Stomach (tissue), 9 donors: ENCODE measurements around the gene CD2AP. TPM values are rescaled to one million over a fixed set of nuclear protein-coding genes. Genes with fewer than 3 reads are reported as not detected.

Experiments used
- DNase-seq, 2 donors: peaks; one replicate each; pipeline versions ENCODE4 v3.0.0 to v3.0.0-alpha.2; 2013 to 2019
- H3K27ac ChIP-seq, 5 donors: fragments of 200-600 bp in 4 of 5; sonication (generic) in 4 of 5; one replicate each; pipeline ENCODE4 v1.5.1; 2013 to 2019; ENCODE audit warnings: mild to moderate bottlenecking in 1 of 5, moderate library complexity in 1 of 5
- H3K27me3 ChIP-seq, 3 donors: fragments of 200-600 bp; sonication (generic); one replicate each; pipeline ENCODE4 v1.5.1; 2017 to 2019; ENCODE audit warnings: mixed run types in 1 of 3
- H3K36me3 ChIP-seq, 4 donors: fragments of 200-600 bp; sonication (generic); 1 replicate in 3 of 4; 2 replicates in 1 of 4; pipeline ENCODE4 v1.5.1; 2016 to 2019
- H3K4me1 ChIP-seq, 4 donors: fragments of 200-600 bp; sonication (generic); one replicate each; pipeline ENCODE4 v1.5.1; 2016 to 2019
- H3K4me3 ChIP-seq, 4 donors: fragments of 200-600 bp; sonication (generic) in 3 of 4; one replicate each; pipeline ENCODE4 v1.5.1; 2016 to 2019; ENCODE audit warnings: mild to moderate bottlenecking in 1 of 4
- H3K9me3 ChIP-seq, 4 donors: fragments of 200-600 bp; sonication (generic); one replicate each; pipeline ENCODE4 v1.5.1; 2016 to 2019
- EP300 ChIP-seq: sonication (generic); formaldehyde crosslinking; IDR thresholded peaks from one replicate; pipeline ENCODE4 v1.6.1; 2017; ENCODE audit warnings: antibody characterized with exemption
- POLR2A ChIP-seq, 4 donors: fragments of 450-650 bp; IDR thresholded peaks; one replicate each; pipeline ENCODE4 v1.6.1; 2016; ENCODE audit warnings: antibody characterized with exemption in 4 of 4, control low read depth in 2 of 4, mild to moderate bottlenecking in 1 of 4, moderate library complexity in 1 of 4
- POLR2AphosphoS5 ChIP-seq, 3 donors: sonication (generic); formaldehyde crosslinking; IDR thresholded peaks; one replicate each; pipeline ENCODE4 v1.6.1; 2016; ENCODE audit warnings: antibody characterized with exemption in 3 of 3
- WGBS, 5 donors: extraction: QIAGEN DNeasy Blood & Tissue Kit in 3 of 5; methylation state at CpG; one replicate each; pipeline versions ENCODE4 v1.1.5 to v1.1.7; 2013 to 2018; 5-methylcytosine and 5-hydroxymethylcytosine counted together
- intact Hi-C: fragments of 100-400 bp; cut with DNase I; formaldehyde crosslinking; loops from one replicate; pipeline ENCODE4 v1.15.1; 2023; ENCODE audit warnings: low total_unique reads
- polyA plus RNA-seq, 3 donors: library from polyadenylated mRNA; stranded (reverse); fragments of 200-250 nt; gene quantifications; one replicate each; pipeline ENCODE4 v1.2.3, GENCODE V29; 2013
- total RNA-seq, 5 donors: library from RNA; depleted of rRNA; stranded (reverse); fragments of >200 nt; gene quantifications; one replicate each; pipeline versions ENCODE4 v1.1.0 to v1.2.3, GENCODE V29; 2014 to 2016
- TF ChIP-seq, protein P1 (sequence below), 7 experiments: fragments of 450-650 bp in 4 of 7; fragments of 200-600 bp in 3 of 7; sonication (generic) in 3 of 7; IDR thresholded peaks; one replicate each; pipeline ENCODE4 v1.5.1; 2016 to 2019; ENCODE audit warnings: antibody characterized with exemption in 7 of 7, control low read depth in 2 of 7, mild to moderate bottlenecking in 1 of 7
- donor health status: healthy with polysubstance abuse.
- donor health status: Bipolar disorder and iron deficiency.
- donor health status: healthy.

The CD2AP gene
- total and polyA plus RNA-seq, 8 donors = 10.3 to 118 (median 46.9) TPM

- DNase-seq = no peak
- TF ChIP-seq POLR2A (IDR thresholded peaks at IDR 0.05) = no peak
- TF ChIP-seq, protein P1, sequence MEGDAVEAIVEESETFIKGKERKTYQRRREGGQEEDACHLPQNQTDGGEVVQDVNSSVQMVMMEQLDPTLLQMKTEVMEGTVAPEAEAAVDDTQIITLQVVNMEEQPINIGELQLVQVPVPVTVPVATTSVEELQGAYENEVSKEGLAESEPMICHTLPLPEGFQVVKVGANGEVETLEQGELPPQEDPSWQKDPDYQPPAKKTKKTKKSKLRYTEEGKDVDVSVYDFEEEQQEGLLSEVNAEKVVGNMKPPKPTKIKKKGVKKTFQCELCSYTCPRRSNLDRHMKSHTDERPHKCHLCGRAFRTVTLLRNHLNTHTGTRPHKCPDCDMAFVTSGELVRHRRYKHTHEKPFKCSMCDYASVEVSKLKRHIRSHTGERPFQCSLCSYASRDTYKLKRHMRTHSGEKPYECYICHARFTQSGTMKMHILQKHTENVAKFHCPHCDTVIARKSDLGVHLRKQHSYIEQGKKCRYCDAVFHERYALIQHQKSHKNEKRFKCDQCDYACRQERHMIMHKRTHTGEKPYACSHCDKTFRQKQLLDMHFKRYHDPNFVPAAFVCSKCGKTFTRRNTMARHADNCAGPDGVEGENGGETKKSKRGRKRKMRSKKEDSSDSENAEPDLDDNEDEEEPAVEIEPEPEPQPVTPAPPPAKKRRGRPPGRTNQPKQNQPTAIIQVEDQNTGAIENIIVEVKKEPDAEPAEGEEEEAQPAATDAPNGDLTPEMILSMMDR (IDR thresholded peaks at IDR 0.05) = no peak
- no peak for TF ChIP-seq POLR2AphosphoS5 (IDR thresholded peaks at IDR 0.05)
- no peak for TF ChIP-seq EP300
- Histone ChIP-seq H3K4me1 (peaks cover 0 to 43% (median 17%) of the 10 kb centered on the region in 4 donors), H3K27me3 (no peaks in the 10 kb centered on the region), H3K9me3 (no peaks in the 10 kb centered on the region), H3K36me3 (peaks cover 0 to 8% (median 5%) of the 10 kb centered on the region in 4 donors), H3K4me3 (no peak overlapping the region), H3K27ac (peak overlapping the region in 1 of 5 donors; percentile 1)
- WGBS, 5 donors = 57 to 71% (median 60%) methylated on average over 3 of the region's 3 CpGs
- intact Hi-C loops = no loop called here
Observed at GRCh38 chr6:47524136-47524845, 46.7 kb downstream of the CD2AP start.

DNA sequence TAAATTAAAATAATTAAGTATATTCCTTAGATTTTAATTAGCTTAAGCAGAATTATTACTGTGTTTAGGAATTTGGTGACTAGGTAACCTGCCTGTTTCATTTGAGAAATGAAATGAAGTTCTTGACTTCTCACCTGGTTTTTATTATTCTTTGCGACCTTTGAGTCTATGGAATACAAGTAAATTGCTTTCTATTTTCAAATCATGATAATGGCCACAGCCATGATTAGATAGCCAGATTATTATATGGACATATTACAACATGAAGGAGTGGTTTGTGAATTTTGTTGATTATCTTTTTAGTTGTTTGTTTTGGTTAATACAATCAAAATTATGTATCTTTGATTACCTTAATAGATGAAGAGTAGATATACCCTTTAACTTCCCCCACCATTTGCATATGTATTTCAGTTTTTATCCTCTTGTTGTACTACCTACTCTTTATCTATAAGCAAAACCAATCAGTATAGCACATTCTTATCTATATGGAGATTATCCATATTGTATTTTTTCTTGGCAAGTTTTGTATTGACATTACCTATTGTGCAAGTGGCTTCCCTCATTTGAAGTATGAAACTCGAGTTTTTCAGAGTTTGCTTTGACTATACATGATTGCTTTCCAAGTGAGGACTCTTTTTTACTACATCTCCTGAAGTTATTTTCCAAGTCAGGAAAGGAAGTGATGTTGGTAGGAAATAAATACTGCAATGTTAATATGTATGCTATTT is 47.9 kb downstream of the CD2AP start:
- Histone ChIP-seq H3K9me3 (no peaks in the 10 kb centered on the region), H3K27ac (no peak overlapping the region), H3K27me3 (no peaks in the 10 kb centered on the region), H3K36me3 (peaks cover 0 to 8% (median 5%) of the 10 kb centered on the region in 4 donors), H3K4me3 (no peak overlapping the region), H3K4me1 (peaks cover 0 to 35% (median 16%) of the 10 kb centered on the region in 4 donors)
- intact Hi-C loops = no loop called here
- no peak for TF ChIP-seq POLR2AphosphoS5 (IDR thresholded peaks at IDR 0.05)
- TF ChIP-seq EP300 = no peak
- TF ChIP-seq, protein P1 (IDR thresholded peaks at IDR 0.05) = no peak
- TF ChIP-seq POLR2A (IDR thresholded peaks at IDR 0.05) = no peak
- WGBS, 5 donors = 28 to 58% (median 39%) methylated on average over 2 of the region's 2 CpGs
- DNase-seq = peak in 1 of 2 donors; percentile 19

- Histone ChIP-seq H3K27ac (no peak overlapping the region), H3K27me3 (no peaks in the 10 kb centered on the region), H3K9me3 (no peaks in the 10 kb centered on the region), H3K4me3 (no peak overlapping the region), H3K4me1 (peaks cover 0 to 30% (median 13%) of the 10 kb centered on the region in 4 donors), H3K36me3 (peaks cover 0 to 8% (median 5%) of the 10 kb centered on the region in 4 donors)
- DNase-seq = no peak
- intact Hi-C loops = no loop called here
- no peak for TF ChIP-seq POLR2AphosphoS5 (IDR thresholded peaks at IDR 0.05)
- TF ChIP-seq POLR2A (IDR thresholded peaks at IDR 0.05) = no peak
- no peak for TF ChIP-seq EP300
- TF ChIP-seq, protein P1 (IDR thresholded peaks at IDR 0.05) = no peak
Observed at GRCh38 chr6:47527274-47527673, 49.7 kb downstream of the CD2AP start.

DNA sequence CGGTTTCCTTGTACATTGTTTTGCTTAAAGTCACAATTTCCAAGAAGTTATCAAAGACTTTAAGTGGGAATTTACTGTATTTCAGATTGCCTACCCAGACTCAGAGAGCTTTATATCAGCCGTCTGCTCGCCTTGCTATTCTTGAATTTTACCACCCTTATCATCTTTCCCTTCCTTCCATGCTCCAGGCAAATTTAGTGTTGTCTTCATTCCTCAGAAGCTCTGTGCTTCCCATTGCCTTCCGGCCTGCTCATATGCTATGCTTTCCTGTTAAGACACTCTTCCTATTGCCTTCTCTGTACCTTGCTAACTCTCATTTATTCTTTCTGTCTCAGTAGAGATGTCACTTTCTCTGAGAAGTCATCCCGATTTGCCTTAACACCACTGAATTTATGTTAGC is 52.1 kb downstream of the CD2AP start:
- H3K27ac ChIP-seq = no peak overlapping the region
- no peaks in the 10 kb centered on the region for H3K9me3 ChIP-seq
- H3K4me1 ChIP-seq = peaks cover 0 to 26% (median 9%) of the 10 kb centered on the region in 4 donors
- H3K36me3 ChIP-seq = peaks cover 0 to 22% (median 17%) of the 10 kb centered on the region in 4 donors
- no peak for DNase-seq
- WGBS, 5 donors = 91 to 94% (median 93%) methylated on average over 5 of the region's 5 CpGs
- no peaks in the 10 kb centered on the region for H3K27me3 ChIP-seq
- intact Hi-C loops = no loop called here
- H3K4me3 ChIP-seq = no peak overlapping the region
- no peak for TF ChIP-seq POLR2A (IDR thresholded peaks at IDR 0.05)
- no peak for TF ChIP-seq EP300
- TF ChIP-seq, protein P1 (IDR thresholded peaks at IDR 0.05) = no peak
- no peak for TF ChIP-seq POLR2AphosphoS5 (IDR thresholded peaks at IDR 0.05)
